NCI-H2029 treated with DMSO at 0.1 percent for 48 hours (cell line): ENCODE measurements around the gene CAPN5.
"Not testable (repeated sequence)": the region's sequence is repeated elsewhere in the genome, so short reads cannot be mapped to it uniquely, and the experiment has no call there.

ENCODE experiments used
- DNase-seq: peaks from one replicate; lab custom pipeline; 2025; lab: John Stamatoyannopoulos, UW

Gene CAPN5

DNA sequence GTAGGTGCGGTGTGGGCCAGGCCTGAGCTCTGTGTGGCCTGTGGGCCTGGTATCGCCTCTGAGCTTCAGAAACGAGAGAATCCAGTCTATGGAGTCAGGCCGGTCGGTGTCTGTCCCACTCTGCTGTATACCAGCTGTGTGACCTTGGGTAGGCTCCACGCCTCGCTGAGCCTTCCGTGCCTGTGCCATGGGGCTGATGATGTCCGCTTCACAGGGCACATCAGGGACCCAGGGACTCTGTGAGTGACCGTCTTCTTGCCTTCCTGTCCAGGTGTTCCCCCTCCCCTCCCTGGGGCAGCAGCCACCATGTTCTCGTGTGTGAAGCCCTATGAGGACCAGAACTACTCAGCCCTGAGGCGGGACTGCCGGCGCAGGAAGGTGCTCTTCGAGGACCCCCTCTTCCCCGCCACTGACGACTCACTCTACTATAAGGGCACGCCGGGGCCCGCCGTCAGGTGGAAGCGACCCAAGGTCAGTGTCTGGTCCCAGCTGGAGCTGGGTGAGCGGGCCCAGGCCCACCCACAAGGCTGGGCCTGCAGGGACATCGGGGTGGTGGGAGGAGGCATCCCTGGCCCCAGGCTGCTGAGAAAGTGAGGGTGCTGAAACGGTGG is 17.9 kb downstream of the CAPN5 start:
- no peak for DNase-seq

GRCh38 chr11:77085652-77086051 is 18.9 kb downstream of the CAPN5 start:
- no peak for DNase-seq

DNA sequence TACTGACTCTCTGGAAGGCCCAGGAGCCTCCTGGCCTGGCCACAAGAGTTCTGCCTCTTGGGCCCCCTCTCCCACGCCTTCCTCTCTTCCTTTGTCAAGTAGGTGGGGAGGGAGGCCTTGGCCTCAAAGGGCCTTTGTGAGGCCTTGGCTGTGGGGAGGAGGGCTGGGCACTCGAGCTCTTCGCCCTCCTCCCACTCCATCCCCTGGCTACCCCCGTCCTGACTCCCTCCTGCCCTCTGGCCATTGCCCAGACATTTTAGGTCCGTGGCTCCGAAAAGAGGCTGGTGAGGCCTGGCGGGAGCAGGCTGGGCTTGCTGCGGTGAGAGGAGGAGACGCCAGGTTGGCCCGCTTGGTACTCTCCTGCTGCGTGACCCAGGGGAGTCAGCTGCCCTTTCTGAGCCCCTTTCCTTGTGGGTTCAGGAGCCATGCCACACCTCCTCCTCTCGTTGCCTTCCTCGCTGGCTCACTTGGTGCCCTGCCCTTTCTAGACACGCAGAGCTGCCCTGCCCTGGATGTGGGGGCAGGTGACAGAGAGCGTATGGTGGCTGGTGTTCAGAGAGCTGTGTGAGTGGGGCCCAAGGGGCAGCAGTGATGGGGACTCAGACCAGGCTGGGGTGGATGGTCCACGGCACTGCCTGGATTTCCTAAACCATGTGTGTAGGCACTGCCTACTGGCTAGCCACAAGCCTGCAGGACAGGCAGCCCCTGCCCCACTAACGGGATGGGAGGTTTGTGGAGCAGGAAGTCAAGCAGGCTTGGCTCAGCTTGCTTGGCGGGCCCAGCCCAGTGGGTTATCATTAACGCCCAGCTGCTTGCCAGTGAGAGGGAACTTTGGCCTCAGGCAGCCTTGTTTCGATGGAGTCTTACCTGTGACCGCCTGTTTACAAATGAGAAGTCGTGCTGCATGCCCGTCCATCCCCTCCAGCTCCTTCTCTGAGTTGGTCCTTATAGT is 20.0 kb downstream of the CAPN5 start:
- DNase-seq: no peak

DNA sequence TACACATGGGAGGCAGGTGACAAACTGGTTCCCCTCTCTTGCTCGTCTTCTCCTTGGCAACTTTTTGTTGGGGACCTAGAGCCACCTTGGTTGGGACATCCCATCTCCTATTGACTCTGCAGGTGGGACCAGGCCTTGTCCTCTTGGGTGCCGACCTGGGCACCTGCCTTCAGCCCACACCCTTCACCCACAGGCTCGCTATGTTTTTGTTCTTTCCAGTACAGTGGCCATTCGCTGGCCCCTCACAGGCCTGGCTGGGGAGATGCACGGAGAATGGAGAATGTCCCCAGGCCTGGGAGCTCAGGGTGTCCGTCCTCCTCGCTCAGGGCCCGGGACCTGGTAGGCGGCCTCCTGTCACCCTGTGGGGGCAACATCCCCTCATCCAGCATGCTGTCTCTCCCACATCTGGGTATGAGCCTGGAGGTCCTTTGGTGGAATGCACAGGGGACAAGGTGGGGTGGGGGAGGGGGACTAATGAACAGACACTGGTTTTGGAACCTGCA is 21.0 kb downstream of the CAPN5 start:
- no peak for DNase-seq

- DNase-seq: no peak
Measured at GRCh38 chr11:77088236-77089003, 21.6 kb downstream of the CAPN5 start.

GRCh38 chr11:77089004-77089545 is 22.3 kb downstream of the CAPN5 start:
- no peak for DNase-seq

GRCh38 chr11:77090046-77090372 is 23.2 kb downstream of the CAPN5 start:
- DNase-seq: no peak

DNA sequence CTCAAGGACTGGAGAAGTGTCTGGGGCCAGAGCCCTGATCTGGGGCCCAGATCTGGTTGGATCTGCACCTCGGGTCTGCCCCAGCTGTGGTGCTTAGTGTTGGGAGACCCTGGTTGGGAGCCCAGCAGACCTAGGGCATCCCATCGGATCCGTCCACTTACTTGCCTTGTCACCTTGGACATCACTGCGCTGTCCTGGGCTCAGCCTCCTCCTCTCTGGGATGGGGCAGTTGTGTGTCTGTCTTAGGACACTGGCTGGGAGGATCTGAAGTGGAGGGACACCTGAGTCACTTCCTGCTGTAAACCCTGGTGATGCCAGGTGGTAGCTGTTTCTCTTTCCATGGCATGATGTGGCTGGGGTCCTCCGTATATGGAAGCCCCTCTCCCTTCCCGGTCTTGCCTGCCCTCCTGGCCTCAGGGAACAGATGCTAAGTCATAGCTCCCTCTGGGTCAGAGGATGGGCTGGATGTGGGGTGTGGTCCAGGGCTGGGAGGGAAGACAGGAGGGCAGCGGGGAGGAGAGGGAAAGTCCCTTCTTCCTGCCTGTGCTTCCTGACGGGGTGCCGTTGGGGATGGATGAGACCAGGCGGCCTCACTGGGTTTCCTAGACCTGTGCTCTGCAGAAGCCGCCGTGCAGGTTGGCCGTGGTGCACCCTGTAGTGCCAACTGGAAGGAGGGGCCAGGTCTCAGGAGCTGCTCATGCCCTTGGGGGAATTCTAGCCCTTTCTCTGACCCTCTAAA is 23.8 kb downstream of the CAPN5 start:
- DNase-seq: no peak

DNA sequence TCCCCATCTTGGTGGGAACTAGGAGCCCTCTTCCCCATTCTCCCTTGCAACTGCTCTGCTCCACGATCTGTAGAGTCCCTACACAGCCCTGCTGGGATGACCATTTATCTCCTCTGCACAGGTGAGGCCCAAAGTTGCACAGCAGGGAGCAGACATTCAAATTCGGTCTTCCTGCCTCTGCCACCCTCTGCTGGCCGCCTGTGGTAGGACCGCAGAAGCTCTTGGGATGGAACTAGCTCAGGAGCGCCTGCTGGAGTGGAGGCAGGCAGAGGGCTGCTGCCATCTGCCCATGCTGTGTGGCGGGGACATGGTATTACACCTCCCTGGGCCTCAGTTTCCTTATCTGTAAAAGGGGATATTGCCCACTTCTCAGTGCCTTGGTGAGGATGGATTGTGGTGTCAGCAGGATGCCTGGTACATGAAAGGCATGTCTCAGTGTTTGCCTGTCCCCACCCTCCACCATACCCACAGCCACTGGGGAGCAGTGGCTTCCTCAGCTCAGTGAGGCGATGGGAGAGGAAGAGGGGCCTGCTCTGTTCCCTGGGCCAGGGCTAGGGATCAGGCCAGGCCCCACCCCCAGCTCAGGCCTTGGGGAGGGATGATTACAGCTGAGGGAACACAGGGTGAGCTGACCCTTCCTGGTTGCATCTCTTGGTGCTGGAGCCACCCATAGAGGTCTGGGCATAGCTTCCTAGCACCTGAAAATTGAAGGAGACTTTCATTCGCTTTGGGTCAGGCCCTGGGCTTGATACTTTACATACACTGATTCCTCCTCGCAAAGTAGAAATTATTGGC is 24.6 kb downstream of the CAPN5 start:
- peak; percentile 21 for DNase-seq

DNA sequence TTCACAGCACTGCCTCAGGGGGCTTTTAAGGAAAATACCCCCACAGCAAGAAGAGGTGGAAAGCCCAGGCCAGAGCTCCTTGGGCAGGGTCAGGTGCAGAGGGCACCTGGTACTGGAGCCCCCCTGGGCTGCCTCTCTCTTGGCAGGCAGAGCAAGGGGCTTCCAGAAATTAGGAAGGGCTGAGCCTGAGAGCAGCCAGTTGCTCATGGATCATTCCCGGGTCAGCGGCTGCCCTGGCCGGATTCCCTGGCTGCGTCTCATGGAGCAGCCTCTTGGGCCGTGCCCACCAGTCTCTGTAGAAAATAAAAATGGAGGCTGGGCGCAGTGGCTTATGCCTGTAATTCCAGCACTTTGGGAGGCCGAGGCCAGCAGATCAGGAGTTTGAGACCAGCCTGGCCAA is 25.6 kb downstream of the CAPN5 start:
- DNase-seq: no peak

GRCh38 chr11:77093056-77093891 is 26.5 kb downstream of the CAPN5 start:
- DNase-seq: no peak

- DNase-seq: no peak
Measured at GRCh38 chr11:77093987-77094840, 27.4 kb downstream of the CAPN5 start.

DNA sequence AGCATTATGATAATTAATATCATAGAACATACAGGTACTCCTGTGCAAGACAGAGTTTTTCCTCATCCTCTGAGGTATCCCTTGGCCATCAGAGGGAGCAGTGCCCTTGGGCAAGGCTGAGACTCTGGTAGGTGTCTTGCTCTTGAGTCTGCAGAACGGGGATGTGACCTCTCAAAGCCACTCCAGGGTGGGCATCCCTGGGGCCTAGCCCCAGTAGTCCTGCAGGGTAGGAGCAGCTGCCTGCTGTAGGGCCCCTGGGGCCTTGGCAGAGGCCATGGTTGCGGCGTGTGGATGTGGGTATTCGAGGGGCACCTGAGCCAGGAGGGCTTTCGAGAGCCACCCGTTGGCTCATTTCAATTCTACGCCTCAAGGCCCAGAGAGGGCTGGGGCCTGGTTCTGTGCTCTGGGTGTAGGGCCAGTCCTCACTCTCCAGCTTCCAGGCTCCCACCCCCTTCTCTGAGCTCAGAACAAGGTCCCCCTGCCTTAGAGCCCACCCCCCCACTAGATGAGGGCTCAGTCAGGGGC is 28.1 kb downstream of the CAPN5 start:
- DNase-seq: no peak

- no peak for DNase-seq
Measured at GRCh38 chr11:77095551-77096490, 29.1 kb downstream of the CAPN5 start.

- no peak for DNase-seq
Measured at GRCh38 chr11:77096591-77097019, 29.8 kb downstream of the CAPN5 start.

DNA sequence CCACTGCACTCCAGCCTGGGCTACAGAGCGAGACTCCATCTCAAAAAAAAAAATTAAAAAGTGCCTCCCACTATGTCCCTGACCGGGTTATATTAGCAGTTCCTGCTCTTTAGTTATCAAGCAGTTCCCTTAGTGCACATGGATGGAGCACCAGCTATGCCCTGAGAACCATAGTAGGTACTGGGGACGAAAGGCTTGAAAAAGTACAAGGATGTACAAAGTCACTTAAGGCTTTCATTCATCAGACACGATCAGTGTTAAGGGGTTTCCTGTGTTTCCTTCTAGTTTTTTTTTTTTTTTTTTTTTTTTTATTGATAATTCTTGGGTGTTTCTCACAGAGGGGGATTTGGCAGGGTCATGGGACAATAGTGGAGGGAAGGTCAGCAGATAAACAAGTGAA is 30.4 kb downstream of the CAPN5 start:
- not testable (repeated sequence) for DNase-seq
